ENCODE measurements around the gene NAAA.

DNA sequence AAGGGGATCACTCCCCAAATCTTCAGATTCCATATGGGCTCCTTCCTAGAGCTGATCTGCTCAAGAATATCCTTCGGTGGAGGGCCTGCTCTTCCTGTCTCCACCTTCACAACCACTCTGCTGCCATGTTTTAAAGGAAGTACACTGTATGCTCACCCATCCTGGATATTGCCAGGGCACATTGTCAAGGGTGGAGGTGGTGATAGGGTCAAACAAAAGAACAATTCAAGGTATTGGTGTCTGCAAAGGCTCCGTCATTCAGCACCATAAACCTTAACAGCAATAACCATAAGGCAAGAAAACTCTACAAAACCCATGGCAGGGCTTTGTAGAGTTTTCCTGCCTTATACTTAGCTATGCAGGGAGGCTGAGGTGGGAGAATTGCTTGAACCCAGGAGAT, 18.9 kb downstream of the NAAA start:
- no peak for TF ChIP-seq JUND (IDR thresholded peaks at IDR 0.05)
- TF ChIP-seq, protein P1, sequence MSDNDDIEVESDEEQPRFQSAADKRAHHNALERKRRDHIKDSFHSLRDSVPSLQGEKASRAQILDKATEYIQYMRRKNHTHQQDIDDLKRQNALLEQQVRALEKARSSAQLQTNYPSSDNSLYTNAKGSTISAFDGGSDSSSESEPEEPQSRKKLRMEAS (IDR thresholded peaks at IDR 0.05; ENCODE audit: low read depth), result no peak

All from SK-N-SH (cell line).